GM18909 (cell line): ENCODE data around the gene ABCB4.
A peak's percentile ranks its signal among the peaks of the same experiment; 100 is the strongest.
"Not testable (repeated sequence)": the region's sequence is repeated elsewhere in the genome, so short reads cannot be mapped to it uniquely, and the experiment has no call there.

Source experiments
- ATAC-seq: cut with Tn5 transposase; IDR thresholded peaks from one replicate; pipeline ENCODE4 v1.9.1; 2021; ENCODE audit warnings: mild to moderate bottlenecking; ENCODE audit not compliant: unreplicated experiment, poor library complexity

Gene ABCB4

DNA sequence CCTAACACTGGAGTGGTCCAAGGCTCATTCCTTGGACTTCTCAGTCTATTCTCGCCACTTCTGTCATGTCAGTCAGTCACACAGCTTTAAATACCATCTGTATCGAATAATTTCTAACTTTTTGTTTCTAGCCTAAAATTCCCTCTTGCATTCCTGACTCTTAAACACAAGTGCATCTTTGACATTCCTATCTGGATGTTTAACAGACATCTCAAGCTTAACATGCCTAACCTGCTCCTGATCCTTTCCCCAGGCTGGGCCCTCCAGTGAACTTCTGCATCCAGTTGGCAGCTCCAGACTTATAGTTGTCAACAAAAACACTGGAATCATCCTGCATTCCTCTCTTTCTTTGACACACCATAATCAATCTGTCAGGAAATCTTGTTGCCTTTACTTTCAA, 4.5 kb upstream of the ABCB4 start:
- no peak for ATAC-seq

DNA sequence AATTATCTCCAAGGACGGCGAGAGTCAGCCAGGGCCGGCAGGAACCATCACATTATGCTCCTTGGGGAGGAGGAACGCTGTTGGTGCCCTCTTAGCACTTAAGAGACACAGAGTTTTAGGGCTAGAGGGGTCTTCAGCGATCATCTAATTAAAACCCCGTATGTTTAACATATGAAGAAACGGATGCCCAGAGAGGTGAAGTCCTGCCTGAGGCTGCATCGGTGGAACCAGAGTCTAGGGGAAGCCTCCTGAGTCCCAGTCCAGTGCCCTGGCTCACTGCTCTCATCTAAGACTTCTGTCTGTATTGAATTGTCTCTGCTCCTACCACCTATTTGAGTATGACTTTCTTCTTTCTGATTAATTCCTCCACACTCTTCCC, 688 bp upstream of the ABCB4 start:
- no peak for ATAC-seq

DNA sequence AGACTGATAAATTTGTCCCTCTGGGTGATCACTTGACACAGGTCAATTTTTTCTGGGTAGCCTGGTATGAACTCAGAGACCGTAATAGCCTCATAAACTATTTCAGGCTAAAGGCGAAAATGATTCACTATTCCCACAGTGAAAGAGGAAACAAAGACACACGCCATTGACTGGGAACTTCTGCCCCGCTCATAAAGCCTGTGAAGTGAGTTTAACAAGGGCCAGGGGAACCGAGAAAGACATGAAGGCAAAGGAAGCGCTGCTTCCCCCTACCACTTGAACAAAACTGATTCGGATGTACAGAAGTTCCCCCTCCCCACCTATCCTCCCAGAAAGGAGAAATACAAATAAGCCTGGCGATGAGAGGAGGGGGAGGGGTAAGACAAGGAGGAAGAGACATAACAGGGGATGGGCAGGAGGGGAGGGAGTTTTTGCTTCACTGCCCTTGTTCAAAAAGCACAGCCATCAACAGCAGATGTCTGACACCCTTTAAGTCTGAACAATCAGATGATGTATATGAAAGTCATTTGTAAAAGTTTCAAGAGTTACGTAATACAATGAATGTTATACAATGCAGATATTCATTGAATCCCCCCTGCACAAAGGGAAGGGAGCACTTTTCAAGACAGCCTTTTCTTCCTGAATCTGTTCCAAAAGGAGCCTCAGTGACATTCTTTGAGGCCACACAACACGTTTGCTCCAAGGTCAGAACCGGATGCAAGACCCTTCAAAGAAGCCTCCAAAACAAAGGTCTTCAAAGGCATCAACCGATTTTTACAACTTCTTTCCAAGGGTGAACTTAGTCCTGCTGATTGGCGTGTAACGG, 734 bp downstream of the ABCB4 start:
- peak; percentile 74 for ATAC-seq

DNA sequence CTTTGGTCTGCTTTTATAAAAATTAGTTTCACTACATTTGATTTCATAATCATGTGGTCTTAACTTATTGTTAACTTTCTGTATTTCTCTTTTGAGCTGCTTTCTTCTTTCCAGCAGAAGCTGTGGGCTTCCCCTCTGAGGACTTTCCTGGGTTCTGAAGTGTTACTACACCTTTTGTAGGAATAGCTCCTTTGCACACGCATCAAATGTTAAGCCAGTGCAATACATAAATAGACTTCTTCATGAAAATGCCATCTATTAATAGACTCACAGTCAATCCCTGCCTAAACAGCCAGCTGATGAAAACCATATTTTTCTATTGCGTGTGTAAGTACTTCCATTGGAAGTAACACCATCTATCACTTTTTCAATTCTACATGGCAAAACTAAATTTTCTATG, 1.5 kb downstream of the ABCB4 start:
- ATAC-seq = no peak

DNA sequence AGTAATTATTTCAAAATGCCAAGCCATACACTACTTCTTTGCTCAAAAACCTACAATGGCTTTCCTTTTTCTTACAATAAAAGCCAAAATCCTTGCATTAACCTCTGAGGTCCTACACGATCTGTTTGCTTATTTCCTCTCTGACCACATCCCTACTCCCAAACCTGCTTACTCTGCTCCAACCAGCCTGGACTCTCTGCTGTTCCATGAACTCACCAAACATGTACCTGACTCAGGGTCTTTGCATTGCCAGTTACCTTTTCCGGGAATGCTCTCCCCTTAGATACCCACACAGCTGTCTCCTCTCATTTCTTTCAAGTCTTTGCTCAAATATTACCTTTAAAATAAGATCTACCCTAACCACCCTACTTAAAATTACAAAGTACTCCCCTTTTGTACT, 2.3 kb downstream of the ABCB4 start:
- ATAC-seq = no peak

DNA sequence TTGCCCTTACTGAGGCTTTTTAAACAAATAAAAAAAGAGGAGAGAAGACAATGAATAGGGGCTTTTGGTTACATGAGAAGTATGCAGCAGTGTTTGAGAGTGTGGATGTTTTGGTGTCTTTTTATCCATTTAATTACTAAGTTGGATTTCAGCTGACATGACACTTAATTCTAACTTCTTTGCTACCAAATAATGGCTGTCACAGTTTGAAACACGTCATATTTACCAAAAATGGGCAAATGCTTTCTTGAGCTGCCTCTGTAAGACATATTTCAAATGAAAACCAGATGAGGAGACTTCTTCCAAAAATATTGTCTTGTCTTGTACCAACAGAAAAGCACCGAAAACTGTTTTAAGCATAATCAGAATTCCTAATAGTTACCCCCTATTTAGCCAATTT, 4.0 kb downstream of the ABCB4 start:
- no peak for ATAC-seq

DNA sequence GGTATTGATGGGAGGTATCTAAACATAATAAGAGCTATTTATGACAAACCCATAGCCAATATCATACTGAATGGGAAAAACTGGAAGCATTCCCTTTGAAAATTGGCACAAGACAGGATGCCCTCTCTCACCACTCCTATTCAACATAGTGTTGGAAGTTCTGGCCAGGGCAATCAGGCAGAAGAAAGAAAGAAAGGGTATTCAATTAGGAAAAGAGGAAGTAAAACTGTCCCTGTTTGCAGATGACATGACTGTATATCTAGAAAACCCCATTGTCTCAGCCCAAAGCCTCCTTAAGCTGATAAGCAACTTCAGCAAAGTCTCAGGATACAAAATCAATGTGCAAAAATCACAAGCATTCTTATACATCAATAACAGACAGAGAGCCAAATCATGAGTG, 6.3 kb downstream of the ABCB4 start:
- not testable (repeated sequence) for ATAC-seq

DNA sequence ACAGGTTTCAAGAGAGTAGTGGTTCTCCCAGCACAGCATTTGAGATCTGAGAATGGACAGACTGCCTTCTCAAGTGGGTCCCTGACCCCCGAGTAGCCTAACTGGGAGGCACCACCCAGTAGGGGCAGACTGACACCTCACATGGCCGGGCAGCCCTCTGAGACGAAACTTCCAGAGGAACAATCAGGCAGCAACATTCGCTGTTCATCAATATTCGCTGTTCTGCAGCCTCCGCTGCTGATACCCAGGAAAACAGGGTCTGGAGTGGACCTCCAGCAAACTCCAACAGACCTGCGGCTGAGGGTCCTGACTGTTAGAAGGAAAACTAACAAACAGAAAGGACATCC, 10.0 kb downstream of the ABCB4 start:
- not testable (repeated sequence) for ATAC-seq

DNA sequence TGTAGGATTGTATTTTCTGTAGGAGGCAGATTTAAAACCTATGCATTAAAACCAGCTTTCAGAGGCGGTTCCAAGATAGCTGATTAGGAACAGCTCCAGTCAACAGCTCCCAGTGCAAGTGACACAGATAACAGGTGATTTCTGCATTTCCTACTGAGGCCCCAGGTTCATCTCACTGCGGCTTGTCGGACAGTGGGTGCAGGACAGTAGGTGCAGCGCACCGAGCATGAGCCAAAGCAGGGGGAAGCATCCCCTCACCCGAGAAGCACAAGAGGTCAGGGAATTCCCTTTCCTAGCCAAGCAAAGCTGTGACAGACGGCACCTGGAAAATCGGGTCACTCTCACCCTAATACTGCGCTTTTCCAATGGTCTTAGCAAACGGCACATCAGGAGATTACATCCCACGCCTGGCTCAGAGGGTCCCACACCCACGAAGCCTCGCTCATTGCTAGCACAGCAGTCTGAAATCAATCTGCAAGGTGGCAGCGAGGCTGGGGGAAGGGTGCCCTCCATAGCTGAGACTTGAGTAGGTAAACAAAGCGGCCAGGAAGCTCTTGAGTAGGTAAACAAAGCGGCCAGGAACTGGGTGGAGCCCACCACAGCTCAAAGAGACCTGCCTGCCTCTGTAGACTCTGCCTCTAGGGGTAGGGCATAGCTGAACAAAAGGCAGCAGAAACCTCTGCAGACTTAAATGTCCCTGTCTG, 10.5 kb downstream of the ABCB4 start:
- ATAC-seq = not testable (repeated sequence)

DNA sequence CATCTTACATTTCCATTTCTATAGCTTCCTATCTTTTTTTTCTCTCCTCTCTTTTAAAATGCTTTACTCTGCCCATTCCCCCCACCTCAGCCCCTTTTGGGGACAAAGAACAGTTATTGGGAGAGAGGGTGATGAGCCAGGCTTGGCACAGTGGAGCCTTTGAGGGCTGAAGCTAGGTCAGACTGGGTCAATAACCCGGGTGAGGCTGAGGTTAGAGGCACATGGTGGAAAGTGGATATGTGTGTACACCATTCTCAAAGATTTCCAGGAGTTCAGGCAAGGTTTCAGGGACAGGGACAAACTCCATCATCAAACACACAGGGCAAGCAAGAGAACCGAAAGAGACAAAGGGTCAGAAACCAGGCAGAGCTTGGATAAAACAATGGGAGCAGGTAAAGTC, 11.5 kb downstream of the ABCB4 start:
- no peak for ATAC-seq

DNA sequence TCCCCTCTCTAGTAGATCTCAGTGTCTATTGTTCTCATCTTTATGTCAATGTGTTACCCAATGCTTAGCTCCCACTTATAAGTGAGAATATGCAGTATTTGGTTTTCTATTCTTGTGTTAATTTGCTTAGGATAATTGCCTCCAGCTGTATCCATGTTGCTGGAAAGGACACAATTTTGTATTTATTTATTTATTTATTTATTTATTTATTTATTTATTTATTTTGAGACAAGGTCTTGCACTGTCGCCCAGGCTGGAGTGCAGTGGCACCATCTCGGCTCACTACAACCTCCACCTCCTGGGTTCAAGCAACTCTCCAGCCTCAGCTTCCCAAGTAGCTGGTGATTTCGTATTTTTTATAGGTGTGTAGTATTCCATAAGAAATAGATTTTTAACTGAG, 15.0 kb downstream of the ABCB4 start:
- not testable (repeated sequence) for ATAC-seq

DNA sequence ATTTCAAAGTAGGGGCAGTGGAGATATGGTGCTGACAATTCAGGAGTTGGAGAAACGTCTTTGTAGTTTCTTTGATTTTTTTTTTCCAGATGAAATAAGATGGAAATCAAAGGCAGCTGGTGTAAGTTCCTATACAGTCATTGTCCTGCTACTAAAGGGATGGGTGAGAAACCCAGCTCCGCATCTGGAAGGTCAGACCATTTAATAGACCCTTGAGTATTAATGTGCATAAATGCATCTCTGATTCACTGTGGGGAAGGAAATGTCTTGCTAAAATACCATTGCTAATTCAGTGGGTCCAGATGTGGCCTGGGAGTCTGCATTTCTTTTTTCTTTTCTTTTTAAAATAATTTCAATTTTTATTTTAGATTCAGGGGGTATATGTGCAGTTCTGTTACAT, 15.5 kb downstream of the ABCB4 start:
- ATAC-seq = no peak

DNA sequence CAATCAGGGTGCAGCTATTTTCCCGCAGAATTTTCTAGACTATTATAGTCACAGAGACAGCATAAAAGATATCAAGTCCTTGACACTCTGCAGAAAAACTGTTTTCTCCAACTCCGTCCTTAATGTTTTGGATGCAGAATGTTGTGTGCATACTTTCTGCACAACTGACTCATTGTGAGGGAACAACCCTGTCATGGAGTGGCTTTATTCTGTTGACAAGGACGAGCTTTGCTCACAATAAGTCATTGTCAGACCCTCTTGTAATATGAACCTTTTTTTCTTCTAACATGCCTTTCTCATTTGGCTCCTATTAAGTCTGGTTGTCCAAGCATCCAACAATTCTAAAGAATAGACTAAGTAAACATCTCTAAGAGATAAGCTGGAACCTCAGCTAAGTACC, 17.3 kb downstream of the ABCB4 start:
- ATAC-seq = no peak

DNA sequence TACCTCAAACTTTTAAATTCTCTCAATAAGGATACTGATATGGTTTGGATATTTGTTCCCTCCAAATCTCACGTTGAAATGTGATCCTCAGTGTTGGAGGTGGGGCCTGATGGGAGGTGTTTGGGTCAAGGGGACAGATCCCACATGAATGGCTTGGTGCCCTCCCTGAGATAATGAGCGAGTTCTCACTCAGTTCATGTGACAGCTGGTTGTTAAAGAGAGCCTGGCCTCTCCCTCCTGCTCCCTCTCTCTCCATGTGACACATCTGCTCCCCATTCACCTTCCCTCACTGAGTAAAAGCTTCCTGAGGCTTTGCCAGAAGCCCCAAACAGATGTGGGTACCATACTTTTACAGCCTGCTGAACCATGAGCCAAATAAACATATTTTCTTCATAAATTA, 19.2 kb downstream of the ABCB4 start:
- ATAC-seq = no peak

DNA sequence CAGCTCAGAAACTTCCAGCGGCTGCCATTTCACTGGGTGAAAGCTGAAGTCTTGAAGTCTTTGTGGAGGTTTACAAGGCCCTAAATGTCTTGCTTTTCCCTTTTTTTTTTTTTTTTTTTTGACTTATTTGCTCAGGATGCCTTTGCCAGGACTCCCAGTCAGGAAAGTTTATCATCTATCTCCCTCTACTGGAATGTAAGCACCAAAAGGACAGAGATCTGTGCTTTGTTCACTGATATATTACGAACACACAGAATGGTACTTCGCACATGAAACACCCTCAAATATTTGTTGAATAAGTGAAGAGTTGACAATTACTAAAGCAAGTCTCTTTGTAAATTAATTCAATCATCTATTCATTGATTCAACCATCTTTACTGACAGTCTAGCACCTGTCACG, 23.2 kb downstream of the ABCB4 start:
- ATAC-seq = no peak

DNA sequence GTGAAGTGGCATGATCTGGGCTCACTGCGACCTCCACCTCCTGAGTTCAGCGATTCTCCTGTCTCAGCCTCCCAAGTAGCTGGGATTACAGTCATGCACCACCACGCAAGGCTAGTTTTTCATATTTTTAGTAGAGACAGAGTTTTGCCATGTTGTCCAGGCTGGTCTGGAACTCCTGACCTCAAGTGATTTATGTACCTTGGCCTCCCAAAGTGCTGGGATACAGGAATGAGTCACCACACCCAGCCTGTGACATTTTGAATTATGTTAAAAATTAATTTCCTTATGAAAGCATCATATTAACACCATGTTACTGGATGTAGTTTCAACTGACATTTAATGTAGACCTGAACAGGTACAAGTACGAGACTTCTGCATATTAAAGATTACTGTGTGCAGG, 24.3 kb downstream of the ABCB4 start:
- no peak for ATAC-seq

DNA sequence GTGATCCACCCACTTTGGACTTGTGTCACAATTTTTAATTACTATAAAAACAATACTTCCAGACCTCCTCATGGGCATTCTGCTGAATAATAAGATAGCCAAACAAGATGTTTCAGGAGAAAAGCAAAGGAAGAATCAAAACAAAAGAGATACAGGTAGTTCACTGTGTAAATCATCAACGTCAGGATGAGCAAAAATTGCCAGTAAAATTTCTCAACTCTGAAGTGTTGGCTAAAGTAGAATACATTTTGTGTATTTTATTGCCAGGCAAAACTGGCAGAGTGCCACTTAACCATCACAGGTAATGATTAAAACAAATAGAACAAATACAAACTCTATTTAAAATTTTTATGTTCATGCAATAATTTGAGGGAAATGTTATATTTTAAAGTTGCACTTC, 24.8 kb downstream of the ABCB4 start:
- no peak for ATAC-seq

DNA sequence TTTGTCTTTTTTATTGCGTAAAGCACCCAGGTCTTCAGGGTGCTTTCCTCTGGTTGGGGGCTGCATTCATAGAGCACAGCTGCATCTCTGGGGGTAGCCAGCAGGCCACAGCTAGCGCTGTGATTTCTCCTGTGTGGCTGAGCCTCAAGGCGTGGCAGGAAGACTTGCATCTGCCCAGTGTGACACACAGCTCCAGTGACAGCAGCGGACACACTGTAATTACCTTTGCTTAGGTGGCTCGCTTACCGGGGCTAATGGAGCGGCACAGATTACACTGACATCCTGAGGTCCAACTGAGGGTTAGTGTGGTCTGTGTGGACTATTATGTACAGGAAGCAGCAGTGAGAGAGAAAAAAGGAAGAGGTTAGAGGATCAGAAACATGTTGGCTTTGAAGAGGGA, 27.1 kb downstream of the ABCB4 start:
- ATAC-seq = no peak

DNA sequence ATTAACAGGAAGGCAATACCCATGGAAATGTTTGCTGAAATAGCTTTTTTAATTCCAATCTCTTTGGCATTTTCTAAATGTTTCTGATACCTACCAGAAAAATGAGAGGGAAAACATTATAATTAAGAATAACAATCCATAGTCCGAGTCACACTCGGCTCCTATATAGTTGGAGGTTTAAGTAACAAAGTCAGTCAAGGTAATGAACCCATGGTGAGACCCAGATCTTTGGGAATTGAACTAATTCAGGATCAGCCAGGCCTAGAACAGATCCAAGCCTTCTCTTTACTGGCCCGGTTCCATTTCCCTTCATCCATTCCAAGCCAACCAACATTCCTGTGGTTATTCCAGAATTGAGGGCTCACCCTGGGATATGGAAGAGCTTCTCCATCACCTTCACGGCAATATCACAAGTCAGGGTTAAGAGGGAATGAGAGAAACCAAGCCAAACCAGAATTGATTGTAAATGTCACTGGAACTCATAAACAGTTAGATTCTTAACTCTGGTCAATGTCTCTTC, 28.3 kb downstream of the ABCB4 start:
- ATAC-seq = no peak

DNA sequence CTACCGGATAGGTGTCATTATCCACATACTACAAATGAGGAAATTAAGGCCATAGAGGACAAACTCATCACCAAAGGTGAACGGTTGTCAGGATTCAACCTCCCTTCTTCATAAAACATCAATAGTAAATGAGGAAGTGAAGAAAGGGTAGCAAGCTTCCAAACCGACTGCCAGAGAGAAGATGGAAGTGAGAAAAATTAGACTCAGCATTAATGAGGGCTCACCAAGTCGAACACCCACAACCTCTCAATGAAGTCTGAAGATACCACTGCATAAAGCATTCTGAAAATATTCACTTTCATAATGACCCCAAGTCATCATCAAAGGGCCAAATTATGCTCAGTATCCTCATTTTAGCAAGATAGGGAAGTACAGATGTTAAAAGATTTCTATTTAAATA, 29.6 kb downstream of the ABCB4 start:
- ATAC-seq = peak; percentile 75

DNA sequence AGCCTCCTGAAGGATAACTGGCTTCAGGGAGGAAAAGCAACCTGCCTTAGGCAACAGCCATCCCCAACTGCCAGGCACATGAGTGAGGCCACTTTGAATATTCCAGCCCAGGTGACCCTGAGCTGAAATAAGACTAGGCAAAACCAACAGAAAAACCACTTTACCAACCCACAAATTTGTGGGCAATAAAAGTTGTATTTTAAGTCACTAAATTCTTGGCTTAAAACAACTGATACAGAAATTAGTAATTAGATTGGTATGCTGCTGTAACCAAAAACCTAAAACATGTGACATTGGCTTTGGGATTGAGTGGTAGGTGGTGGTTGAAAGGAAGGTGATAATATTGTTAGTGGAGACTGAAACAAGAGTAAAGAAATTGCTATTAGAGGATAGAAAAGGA, 39.9 kb downstream of the ABCB4 start:
- ATAC-seq = no peak

DNA sequence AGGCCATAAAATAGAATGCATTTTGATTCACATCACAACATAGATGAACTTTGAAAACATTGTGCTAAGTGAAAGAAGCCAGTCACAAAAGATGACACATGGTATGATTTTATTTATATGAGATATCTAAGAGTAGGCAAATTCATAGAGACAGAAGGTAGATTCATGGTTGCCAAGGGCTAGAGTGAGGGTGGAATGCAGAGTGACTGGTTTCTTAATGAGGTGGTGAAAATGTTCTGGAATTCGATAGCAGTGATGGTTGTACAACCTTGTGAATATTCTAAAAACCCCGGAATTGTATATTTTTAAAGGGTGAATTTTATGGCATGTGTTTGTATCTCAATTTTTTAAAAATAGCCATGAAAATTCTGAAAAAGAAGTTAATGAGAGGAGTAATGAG, 42.9 kb downstream of the ABCB4 start:
- ATAC-seq = no peak
